ENCODE measurements around the gene CREBRF. TPM values are rescaled to one million over a fixed set of nuclear protein-coding genes. Genes with fewer than 3 reads are reported as not detected.

CREBRF gene
- total and polyA plus RNA-seq, 2 donors from 2014 or later: 6.1 to 49.7 TPM

DNA sequence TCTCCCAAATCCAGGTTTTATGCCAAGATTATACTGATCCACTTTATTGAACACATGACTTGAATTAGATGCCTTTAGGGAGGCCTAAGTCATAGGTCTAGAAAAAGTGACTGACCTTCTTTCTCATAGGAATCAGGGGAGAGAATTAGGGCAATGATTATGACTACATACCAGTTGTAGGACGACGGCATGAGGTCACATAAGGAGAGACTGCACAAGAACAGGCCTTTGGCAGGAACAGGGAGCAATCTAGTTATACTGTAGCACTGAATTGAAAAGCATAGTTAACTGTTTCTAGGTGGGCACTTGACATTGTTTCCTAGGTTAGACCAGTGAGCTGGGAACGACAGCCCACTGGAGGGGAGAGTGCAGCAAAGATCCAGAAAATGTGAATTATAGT lies 22.7 kb downstream of the CREBRF start:
- H3K27ac ChIP-seq (ENCODE audit: low read depth in 2 of 2, low read length in 2 of 2): no peak overlapping the region

DNA sequence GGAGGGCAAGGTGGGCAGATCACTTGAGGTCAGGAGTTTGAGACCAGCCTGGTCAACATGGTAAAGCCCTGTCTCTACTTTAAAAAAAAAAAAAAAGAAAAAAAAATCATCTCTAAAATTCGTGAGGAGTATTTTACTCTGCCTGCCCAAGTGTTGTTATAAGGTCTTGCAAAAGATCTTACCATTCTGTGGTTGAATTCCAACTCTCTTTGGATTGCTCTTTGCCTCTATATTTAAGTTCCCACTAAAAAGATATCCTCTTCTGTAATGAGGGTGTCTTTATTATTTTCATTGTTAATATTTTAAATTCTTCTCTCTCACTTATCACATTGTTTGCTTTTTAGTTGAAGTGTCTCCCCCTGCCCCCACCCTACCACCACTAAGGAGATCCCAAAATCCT lies 33.4 kb downstream of the CREBRF start:
- FAIRE-seq: no peak
- H3K36me3 ChIP-seq (ENCODE audit: control insufficient read depth in 2 of 3, insufficient read depth in 3 of 3, low read length in 3 of 3): peaks cover 0 to 22% (median 10%) of the 10 kb centered on the region in 3 donors
- TF ChIP-seq, protein P1, sequence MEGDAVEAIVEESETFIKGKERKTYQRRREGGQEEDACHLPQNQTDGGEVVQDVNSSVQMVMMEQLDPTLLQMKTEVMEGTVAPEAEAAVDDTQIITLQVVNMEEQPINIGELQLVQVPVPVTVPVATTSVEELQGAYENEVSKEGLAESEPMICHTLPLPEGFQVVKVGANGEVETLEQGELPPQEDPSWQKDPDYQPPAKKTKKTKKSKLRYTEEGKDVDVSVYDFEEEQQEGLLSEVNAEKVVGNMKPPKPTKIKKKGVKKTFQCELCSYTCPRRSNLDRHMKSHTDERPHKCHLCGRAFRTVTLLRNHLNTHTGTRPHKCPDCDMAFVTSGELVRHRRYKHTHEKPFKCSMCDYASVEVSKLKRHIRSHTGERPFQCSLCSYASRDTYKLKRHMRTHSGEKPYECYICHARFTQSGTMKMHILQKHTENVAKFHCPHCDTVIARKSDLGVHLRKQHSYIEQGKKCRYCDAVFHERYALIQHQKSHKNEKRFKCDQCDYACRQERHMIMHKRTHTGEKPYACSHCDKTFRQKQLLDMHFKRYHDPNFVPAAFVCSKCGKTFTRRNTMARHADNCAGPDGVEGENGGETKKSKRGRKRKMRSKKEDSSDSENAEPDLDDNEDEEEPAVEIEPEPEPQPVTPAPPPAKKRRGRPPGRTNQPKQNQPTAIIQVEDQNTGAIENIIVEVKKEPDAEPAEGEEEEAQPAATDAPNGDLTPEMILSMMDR (IDR thresholded peaks at IDR 0.05; ENCODE audit: borderline replicate concordance, extremely low read depth, insufficient read depth): no peak

More for the DNA sequence above, 22.7 kb downstream of the CREBRF start:
- no peaks in the 10 kb centered on the region for H3K36me3 ChIP-seq (ENCODE audit: control insufficient read depth in 2 of 3, insufficient read depth in 3 of 3, low read length in 3 of 3)
- no peaks in the 10 kb centered on the region for H3K27me3 ChIP-seq (ENCODE audit: control insufficient read depth, insufficient read depth, low read length)
- TF ChIP-seq, protein P1 (IDR thresholded peaks at IDR 0.05; ENCODE audit: borderline replicate concordance, extremely low read depth, insufficient read depth): no peak
- H3K9me3 ChIP-seq (ENCODE audit: control insufficient read depth in 2 of 3, insufficient read depth in 1 of 3, low read length in 3 of 3): no peaks in the 10 kb centered on the region
- DNase-seq (no peak), FAIRE-seq (no peak)
- intact Hi-C loops (cut with DNase I): no loop called here
- H3K4me3 ChIP-seq (ENCODE audit: low read length in 3 of 3): no peak overlapping the region
- H3K4me1 ChIP-seq (ENCODE audit: control insufficient read depth in 2 of 3, insufficient read depth in 2 of 3, low read depth in 1 of 3, low read length in 3 of 3): peaks cover 0 to 5% (median 0%) of the 10 kb centered on the region in 3 donors
- H3K9ac ChIP-seq (ENCODE audit: low read length in 3 of 3): no peak overlapping the region

DNA sequence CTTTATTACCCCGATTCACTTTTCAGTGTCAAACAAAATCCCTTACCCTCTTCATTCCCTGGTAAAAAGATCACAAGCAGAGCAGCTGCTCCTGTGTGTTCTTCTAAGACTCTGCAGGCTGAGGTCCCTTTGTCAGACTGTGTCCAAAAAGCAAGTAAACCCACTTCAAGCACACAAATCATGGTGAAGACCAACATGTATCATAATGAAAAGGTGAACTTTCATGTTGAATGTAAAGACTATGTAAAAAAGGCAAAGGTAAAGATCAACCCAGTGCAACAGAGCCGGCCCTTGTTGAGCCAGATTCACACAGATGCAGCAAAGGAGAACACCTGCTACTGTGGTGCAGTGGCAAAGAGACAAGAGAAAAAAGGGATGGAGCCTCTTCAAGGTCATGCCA lies 34.5 kb downstream of the CREBRF start:
- no peak for DNase-seq
- Histone ChIP-seq H3K4me1 (ENCODE audit: control insufficient read depth in 2 of 3, insufficient read depth in 2 of 3, low read depth in 1 of 3, low read length in 3 of 3) (no peaks in the 10 kb centered on the region), H3K27me3 (ENCODE audit: control insufficient read depth, insufficient read depth, low read length) (no peaks in the 10 kb centered on the region), H3K27ac (ENCODE audit: low read depth in 2 of 2, low read length in 2 of 2) (no peak overlapping the region), H3K4me3 (ENCODE audit: low read length in 3 of 3) (no peak overlapping the region), H3K9me3 (ENCODE audit: control insufficient read depth in 2 of 3, insufficient read depth in 1 of 3, low read length in 3 of 3) (no peaks in the 10 kb centered on the region), H3K9ac (ENCODE audit: low read length in 3 of 3) (no peak overlapping the region), H3K36me3 (ENCODE audit: control insufficient read depth in 2 of 3, insufficient read depth in 3 of 3, low read length in 3 of 3) (peaks cover 0 to 22% (median 10%) of the 10 kb centered on the region in 3 donors)
- TF ChIP-seq, protein P1 (IDR thresholded peaks at IDR 0.05; ENCODE audit: borderline replicate concordance, extremely low read depth, insufficient read depth): no peak
- FAIRE-seq: no peak
- intact Hi-C loops (cut with DNase I): no loop called here

More for the DNA sequence above, 33.4 kb downstream of the CREBRF start:
- H3K27ac ChIP-seq (ENCODE audit: low read depth in 2 of 2, low read length in 2 of 2): no peak overlapping the region
- no peak overlapping the region for H3K4me3 ChIP-seq (ENCODE audit: low read length in 3 of 3)
- no peaks in the 10 kb centered on the region for H3K4me1 ChIP-seq (ENCODE audit: control insufficient read depth in 2 of 3, insufficient read depth in 2 of 3, low read depth in 1 of 3, low read length in 3 of 3)
- H3K27me3 ChIP-seq (ENCODE audit: control insufficient read depth, insufficient read depth, low read length): no peaks in the 10 kb centered on the region
- intact Hi-C loops (cut with DNase I): no loop called here
- H3K9me3 ChIP-seq (ENCODE audit: control insufficient read depth in 2 of 3, insufficient read depth in 1 of 3, low read length in 3 of 3): no peaks in the 10 kb centered on the region
- H3K9ac ChIP-seq (ENCODE audit: low read length in 3 of 3): no peak overlapping the region
- no peak for DNase-seq

DNA sequence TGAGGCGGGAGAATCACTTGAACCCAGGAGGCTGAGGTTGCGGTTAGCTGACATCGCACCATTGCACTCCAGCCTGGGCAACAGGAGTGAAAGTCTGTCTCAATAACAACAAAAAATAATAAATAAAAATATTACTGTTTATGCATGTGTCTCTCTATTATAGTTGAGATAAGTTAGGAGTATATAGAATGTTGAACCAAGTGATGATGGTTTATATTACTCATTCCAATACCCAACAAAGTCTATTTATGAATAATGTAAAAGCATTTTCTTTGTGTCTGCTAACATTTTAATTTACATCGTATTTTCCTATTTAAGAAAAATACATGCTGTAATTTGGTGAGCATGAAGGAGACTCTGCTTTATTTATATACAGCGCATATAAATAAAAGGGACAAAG lies 35.8 kb downstream of the CREBRF start:
- TF ChIP-seq, protein P1 (IDR thresholded peaks at IDR 0.05; ENCODE audit: borderline replicate concordance, extremely low read depth, insufficient read depth): no peak
- no peak for DNase-seq
- no peaks in the 10 kb centered on the region for H3K27me3 ChIP-seq (ENCODE audit: control insufficient read depth, insufficient read depth, low read length)
- FAIRE-seq: no peak
- no peak overlapping the region for H3K4me3 ChIP-seq (ENCODE audit: low read length in 3 of 3)
- no peak overlapping the region for H3K9ac ChIP-seq (ENCODE audit: low read length in 3 of 3)
- H3K4me1 ChIP-seq (ENCODE audit: control insufficient read depth in 2 of 3, insufficient read depth in 2 of 3, low read depth in 1 of 3, low read length in 3 of 3): no peaks in the 10 kb centered on the region
- intact Hi-C loops (cut with DNase I): no loop called here
- H3K36me3 ChIP-seq (ENCODE audit: control insufficient read depth in 2 of 3, insufficient read depth in 3 of 3, low read length in 3 of 3): peaks cover 0 to 14% (median 10%) of the 10 kb centered on the region in 3 donors
- H3K9me3 ChIP-seq (ENCODE audit: control insufficient read depth in 2 of 3, insufficient read depth in 1 of 3, low read length in 3 of 3): no peaks in the 10 kb centered on the region
- H3K27ac ChIP-seq (ENCODE audit: low read depth in 2 of 2, low read length in 2 of 2): no peak overlapping the region
